GM18520 (cell line): ENCODE results near the gene HSP90AB1.

Source experiments
- ATAC-seq: cut with Tn5 transposase; IDR thresholded peaks from one replicate; pipeline ENCODE4 v1.9.1; 2021; ENCODE audit not compliant: unreplicated experiment

Gene HSP90AB1

DNA sequence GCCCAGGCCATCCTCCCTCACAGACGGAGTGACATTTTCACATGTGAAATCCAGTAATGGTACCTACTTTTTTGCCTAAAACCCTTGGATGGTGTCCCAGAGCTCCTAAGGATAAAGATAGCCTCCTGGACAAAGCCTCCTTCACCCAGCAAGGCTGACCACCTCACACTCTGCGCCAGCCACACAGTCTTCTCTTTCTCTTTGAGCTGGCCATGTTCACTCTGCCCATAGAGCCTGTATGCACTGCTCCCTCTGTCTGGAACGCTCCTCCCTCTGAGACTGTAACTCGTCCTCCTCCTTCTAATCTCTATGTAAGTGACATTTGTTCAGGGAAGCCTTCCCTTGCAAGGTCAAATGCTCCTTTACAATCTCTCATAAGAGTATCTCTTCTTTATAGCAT is 38.0 kb downstream of the HSP90AB1 start:
- ATAC-seq = no peak

DNA sequence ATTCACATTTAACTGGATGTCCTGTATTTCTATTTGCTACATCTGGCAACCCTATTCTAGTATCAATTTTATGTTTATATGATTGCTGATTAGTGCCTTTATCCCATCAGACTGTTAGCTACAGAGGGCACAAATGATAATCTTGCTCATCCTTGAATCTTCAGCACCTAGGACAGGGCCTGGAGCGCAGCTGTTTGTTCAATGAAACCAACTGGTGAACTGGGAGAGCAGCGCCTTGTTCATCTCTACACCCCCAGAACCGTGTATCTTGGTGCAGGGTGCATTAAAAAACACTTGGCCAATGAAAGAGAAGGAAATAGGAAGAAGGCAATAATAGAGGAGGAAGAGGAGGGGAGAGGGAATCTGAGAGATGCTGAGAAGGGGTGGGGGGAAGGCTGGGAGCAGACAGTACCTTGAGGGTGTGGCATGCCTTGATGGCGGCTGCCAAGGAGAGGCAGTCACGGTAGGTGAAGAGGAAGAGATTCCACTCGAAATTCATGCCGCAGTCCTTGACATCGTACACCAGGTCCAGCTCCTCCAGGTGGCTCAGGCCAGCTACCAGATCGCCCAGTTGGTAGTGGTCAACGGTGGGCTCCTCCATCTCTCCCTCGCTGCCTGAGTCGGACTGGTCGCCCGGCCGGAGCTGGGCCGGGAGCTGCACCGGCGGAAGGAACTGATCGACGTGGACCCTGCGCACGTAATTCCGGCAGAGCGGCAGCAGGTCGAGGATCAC is 38.8 kb downstream of the HSP90AB1 start:
- no peak for ATAC-seq

DNA sequence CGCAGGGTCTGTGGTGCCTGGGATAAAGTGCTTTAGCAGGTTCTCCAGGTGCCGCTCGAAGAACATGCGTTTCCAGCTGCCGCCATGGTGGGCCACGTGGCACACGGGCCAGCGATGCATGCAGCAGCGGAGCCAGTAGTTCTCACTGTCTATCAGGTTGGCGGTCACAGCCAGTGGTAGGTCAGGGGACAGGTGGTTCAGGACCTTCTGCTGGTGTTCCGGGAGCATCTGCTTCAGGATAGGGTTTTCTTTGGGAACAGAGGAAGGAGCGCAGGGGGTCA is 39.3 kb downstream of the HSP90AB1 start:
- no peak for ATAC-seq

DNA sequence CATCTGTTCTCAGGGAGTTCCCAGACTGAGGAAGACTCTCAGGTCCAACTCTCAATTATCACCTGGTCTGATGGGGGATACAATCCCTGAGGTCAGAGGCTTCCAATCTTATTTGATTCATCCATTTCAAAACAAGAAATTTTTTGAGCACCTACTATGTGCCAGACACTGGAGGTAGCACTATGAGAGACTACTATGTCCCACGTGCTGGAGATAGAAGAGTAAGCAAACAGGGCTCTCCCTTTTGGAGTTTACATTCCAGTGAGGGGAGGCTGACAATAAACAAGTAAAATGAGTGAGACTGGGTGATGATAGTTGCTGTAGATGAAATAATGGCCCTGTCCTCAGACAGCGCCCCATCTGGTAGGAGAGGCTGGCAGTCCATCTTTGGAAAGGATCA is 39.8 kb downstream of the HSP90AB1 start:
- no peak for ATAC-seq

DNA sequence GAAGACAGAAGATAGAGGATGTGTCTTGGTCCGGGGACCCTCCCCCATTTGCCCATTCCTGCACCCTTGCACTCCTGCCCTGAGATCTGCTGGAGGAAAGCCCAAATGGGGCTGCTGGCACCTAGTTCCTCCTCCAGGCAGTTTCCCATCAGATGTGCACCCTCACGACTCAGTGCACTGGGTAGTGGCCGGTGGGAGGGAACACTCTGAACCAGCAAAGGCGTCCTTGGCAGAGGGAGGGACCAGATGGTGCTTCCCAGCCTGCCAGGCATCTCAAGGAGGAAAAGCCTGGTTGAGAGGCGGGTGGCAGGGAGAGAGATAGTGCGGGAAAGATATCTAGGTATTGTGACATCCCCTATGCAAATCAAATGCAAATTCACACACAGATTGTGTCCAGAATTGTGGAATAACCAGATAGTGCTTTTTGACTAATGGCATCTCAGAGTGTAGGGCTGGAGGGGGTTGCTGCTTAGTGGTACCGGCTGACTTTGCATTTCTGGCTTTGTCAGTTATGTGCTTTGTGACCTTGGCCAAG is 42.9 kb downstream of the HSP90AB1 start:
- ATAC-seq = no peak

DNA sequence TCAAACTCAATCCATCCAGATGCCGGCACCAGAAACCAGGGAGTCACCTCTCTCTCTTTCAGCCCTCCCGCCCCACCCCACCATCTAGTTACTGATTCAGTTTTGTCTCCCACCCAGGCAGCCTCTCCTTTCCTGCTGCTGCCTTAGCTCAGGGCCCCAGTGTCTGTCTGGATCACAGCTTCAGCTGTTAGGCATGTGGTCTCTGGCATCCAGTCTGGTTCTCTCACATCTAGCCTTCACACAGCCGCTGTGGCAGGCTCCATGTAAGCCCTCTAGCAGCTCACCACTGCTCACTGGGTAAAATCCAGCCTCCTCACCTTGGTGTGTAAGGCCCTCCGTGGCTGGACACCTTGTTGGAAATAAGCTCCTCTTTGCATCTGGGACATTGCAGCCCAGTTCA is 44.9 kb downstream of the HSP90AB1 start:
- no peak for ATAC-seq

DNA sequence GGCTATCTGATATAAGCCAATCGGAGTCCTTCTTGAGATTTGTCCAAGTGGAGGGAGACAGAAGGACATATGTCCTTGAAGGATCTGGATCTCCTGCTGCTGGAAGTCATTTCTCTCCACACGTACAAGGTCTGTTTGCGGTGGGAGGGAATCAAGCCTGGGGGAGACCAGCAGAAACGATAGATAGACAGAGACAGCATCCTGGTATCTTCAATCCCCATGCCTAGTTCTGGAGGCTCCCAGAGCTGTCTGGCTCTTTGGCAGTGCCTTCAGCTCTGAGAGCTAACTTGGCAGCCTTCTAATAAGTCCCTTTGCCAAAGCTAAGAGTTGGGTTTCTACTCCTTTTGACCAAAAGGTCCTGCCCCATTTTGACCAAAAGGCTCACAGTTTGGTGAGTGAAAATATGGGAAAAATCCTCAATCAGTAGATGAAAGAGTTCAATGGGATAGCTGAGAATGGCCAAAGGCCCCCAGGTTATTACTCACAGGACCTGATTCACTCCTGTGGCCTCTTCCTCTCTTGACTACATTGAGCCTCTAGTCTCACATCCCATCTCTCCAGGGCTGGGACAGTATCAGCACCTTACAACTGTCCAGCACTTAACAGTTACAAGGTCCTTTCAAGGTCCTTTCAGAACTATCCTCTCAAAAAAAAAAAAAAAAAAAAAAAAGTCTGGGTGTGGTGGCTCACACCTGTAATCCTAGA is 45.9 kb downstream of the HSP90AB1 start:
- ATAC-seq = no peak

DNA sequence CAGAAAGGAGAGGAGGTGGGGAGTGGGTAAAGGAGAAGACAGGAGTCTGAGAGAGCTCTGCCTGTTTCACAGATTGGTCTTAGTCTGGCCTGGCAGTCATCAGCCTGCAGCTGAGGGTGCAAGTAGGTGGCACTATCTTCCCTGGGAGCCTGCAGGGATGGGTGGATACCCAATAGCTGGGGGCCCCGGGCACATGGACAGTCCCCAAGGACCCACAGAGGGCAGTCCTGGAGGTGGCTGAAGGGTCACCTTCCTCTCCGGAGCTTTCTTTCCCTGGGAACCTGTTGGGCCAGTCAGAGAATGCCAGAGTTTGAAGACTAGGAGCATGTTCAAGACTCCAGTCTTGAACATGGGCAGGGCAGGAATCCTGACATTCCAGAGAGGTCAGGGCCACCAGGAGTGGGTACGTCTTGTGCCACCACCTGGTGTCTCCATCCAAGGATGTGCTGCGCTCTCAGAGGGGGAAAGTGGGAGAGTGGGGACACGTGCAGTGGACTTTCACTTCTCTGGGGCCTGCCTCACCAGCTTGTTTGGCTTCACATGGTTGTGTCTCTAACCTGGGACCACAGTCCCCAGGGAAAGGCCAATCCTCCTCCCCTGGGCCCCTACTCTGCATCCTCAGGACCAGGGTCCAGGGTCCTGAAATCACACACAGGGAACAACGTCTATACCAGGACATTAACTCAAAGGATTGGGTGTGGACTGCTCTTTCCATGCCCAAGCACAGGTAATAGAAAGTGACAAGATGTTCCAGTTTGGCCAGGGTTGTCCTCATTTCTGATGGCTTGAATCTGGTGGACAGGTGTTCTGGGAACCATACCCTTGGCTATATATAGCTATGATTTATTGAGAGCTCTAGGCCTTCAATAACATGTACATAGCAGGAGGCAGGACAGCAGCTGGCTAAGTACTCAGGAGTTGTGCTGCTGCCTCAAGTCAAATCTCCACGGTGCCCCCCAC is 48.2 kb downstream of the HSP90AB1 start:
- no peak for ATAC-seq

DNA sequence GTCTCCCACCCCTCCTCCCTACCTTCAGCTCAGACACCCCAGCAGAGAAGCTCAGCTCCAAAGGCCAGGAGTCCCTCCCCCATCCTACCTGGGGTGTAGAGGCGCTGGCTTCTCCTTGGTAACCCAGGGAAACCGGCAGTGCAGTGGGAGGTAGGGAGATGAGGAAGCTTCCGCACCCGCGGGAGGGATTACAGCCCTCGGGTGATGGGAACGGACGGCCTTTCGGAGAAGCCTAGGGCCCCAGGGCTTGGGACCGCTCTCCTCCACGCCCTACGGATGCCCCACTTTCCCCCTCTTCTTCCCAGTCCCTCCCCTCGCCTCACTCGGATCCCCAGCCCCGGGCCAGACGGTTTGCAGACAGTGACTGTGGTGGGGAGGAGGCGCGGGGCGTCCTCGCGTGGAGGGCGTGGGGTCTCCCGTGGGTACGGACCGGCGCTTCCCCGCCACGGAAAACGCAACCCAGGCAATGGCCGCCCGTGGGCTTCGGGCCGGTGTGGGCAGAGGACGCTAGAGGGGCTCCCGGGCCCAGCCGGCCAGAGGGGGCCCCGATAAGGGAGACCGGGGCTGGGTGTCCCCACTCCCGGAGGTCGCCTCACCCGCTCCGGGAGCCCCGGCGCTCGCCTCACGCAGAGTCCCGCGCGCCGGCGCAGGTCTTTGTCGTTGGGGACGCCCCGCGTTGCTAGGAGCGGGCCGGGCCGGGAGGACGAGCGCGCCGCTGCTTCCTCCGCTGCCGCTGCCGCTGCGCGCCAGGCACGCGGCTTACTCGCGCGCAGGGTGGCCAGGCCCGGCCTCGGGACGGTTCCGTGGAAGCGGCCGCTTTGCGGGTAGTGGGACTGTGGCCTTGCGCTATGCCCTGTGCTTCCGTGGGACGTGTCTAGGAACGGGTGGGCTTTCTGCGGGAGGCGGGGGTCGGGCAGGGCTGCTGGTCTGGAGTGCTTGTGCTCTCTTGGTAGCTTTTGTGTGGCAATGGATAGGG is 50.5 kb downstream of the HSP90AB1 start:
- ATAC-seq = no peak

DNA sequence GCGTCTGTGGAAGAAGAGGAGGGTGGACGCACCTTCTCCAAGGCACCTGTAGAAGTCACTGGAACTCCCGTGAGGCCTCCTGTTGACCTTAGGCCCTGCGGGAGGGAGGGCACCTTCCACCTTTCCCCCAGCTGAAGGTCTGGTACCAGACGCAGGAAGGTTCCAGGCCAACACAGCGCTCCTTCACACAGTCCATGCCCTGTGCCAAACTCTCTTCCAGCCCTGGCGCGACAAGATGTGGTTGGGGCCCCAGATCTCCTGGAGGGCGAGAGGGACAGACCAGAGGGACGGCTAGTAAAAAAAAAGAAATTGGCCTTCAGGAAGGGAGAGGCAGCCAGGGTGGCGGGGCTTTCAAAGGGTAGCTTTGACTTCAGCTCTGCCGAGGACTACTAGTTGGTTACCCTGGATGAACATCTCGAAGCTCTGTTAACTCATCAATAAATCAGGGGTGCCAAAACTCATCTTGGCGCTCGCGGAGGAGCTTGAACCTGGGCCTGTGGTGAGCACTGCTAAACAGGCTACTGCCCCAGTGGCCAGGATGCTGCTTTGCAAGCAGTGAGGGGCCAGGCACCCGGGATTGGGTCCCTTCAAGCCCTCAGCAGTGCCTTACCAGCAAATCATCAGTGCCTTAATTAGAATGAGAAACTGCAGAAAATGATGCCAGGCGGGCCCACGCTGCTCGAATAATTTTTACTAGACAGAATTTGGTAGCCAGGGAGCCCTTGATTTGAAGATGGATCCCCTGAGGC is 51.3 kb downstream of the HSP90AB1 start:
- ATAC-seq = no peak

DNA sequence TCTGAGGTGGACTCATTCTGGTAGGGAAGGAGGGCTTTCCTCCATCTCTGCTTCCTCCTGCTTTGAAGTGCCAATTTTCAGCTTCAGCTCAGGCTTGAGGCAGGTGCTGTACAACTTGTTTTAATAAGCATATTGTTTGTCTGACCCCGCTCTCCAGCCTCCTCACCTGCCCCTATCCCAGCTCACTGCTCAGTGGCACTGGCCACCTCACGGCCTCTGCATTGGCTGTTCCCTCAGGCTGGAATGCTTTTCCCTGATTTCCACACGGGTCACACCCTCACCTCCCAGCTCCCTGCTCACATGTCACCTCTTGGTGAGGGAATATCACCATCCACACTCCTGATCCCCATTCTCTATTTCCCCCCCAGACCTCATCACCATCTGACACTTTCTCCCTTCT is 52.0 kb downstream of the HSP90AB1 start:
- ATAC-seq = no peak

DNA sequence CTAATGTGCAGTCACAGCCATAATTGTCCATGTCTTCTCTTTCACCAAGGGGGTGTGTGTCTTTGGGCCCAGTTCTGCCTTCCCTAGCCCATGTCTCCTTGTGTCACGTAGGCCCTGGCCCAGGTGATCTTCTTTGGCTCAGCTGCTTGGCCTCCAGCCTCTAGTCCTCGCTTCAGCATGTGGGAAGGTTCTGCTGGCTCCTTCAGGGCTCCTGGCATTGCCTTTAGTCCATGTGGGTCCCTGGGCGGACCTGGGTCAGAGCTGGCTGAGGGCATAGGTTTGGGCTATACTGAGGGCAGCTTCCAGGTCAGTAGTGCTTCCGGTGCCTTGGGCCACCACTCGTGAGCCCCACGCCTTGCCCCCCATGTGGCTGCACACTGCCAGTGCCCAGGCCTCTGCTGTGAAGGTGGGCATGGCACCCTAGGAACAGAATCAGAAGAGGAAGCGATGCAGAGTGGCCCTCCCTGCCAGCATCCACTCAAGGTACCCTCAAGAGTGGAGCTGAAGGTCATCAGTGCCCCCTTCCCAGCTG is 53.5 kb downstream of the HSP90AB1 start:
- ATAC-seq = no peak

DNA sequence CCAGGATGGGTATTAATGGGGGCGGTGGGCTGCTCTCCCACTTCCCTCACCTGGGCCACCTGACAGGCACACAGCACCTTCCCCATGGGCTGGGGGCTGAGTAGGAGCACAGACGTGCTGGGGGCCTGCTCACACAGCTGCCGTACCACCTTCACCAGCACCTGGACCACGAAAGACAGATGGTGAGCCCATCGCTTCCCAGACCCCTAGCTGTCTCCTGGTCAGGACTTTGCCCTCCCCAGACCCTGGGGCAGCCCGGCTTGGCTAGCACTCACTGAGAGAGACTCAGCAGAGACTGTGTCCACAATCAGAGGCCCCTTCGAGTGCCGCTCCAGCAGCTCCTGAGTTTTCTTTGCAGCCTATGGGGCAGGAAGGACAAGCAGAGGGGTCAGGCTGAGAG is 54.2 kb downstream of the HSP90AB1 start:
- ATAC-seq = no peak

DNA sequence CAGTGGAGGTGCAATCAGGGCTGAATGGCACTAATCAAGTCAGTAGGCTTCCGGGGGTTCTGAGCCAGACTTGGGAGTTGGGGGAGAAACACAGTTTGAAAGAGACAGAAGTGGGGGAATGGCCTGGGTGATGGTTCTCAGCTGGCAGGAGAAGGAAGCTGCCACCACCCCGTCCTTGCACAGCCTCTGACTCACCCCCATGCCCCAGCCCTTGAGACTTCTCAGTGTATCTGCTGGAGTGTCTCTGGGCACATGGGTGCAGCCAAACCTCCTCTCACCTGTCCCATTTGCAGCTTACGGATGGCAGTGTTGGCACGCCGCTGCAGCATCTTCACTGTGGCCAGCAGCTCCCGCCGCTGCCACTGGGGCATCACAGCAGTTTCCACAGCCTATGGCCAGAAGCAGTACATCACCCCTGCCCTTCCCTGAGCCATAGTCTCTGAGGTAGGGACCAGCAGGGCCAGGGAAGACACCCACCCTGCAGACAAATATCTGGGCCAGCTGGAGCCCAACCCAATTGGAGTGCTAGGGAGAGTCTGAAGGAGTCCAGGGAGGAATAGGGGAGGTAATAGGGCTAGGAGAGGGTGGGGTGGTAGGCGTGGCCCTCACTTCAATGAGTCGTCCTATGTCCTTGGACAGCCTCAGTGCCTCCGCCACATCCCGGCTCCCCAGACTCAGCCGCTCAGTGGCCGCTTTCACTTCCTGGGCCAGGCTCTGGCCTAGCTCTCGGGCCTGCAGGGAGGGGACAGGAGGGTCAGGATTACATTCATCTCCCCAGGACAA is 55.1 kb downstream of the HSP90AB1 start:
- ATAC-seq = no peak

DNA sequence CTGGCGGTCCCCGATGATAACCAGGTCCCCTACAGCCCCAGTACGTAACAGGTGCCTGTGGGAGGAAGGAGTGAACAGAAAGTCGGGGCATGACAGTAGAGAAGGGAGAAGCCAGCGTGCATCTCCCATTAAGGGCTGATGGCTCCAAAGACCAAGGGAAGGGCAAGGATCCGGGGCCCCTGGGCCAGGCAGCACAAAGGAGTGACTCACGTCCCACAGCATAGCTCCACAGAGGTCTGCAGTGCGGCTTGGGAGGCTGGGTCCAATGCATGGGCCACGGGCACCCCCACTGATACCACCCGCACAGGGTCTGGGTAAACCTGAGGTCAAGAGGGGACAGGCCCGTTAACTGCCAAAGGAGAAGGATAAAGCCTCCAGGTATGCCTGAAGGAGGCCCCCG is 56.0 kb downstream of the HSP90AB1 start:
- no peak for ATAC-seq
